GM12878 (cell line): ENCODE results near the gene OPCML. TPM values are rescaled to one million over a fixed set of nuclear protein-coding genes. Genes with fewer than 3 reads are reported as not detected.

Experiments used
- CREM ChIP-seq: IDR thresholded peaks from 2 replicates; pipeline ENCODE4 v1.6.1; 2014; ENCODE audit warnings: antibody characterized with exemption, low read depth
- EGR1 ChIP-seq, 2 experiments: IDR thresholded peaks; 1 replicate in 1 of 2; 2 replicates in 1 of 2; pipeline ENCODE4 v1.6.1; 2011 to 2012; ENCODE audit warnings: low read depth in 2 of 2, low read length in 2 of 2, borderline replicate concordance in 1 of 2, mild to moderate bottlenecking in 1 of 2, moderate library complexity in 1 of 2
- GABPA ChIP-seq: IDR thresholded peaks from 2 replicates; pipeline ENCODE4 v1.6.1; 2014; ENCODE audit warnings: antibody characterized with exemption, low read depth, mild to moderate bottlenecking, inconsistent platforms
- MLLT1 ChIP-seq: fragments of 450-650 bp; IDR thresholded peaks from 2 replicates; pipeline ENCODE4 v1.6.1; 2016; ENCODE audit warnings: mild to moderate bottlenecking
- MTA2 ChIP-seq: fragments of 450-650 bp; IDR thresholded peaks from 2 replicates; pipeline ENCODE4 v1.6.1; 2016; ENCODE audit warnings: low read depth, mild to moderate bottlenecking, moderate library complexity
- NFIC ChIP-seq: IDR thresholded peaks from 2 replicates; pipeline ENCODE4 v1.6.1; 2012; ENCODE audit warnings: low read depth, mild to moderate bottlenecking, inconsistent platforms, low read length, moderate library complexity
- SUPT20H ChIP-seq: IDR thresholded peaks from 2 replicates; pipeline ENCODE4 v1.6.1; 2011; ENCODE audit warnings: low read depth, mild to moderate bottlenecking, low read length, moderate library complexity, borderline replicate concordance; ENCODE audit not compliant: control insufficient read depth
- ZBTB4 ChIP-seq: fragments of 450-650 bp; formaldehyde crosslinking; IDR thresholded peaks from 2 replicates; pipeline ENCODE4 v1.4.0; 2022; ENCODE audit warnings: mild to moderate bottlenecking, moderate library complexity
- ZNF217 ChIP-seq: fragments of 450-650 bp; IDR thresholded peaks from 2 replicates; pipeline ENCODE4 v1.6.1; 2017; ENCODE audit warnings: antibody characterized with exemption, mild to moderate bottlenecking
- ZNF592 ChIP-seq: fragments of 450-650 bp; IDR thresholded peaks from 2 replicates; pipeline ENCODE4 v1.6.1; 2017; ENCODE audit warnings: mild to moderate bottlenecking, moderate library complexity
- polyA plus RNA-seq, 11 experiments: library from polyadenylated mRNA; depleted of rRNA in 4 of 11; unstranded in 6 of 11; stranded (reverse) in 5 of 11; fragments of >200 nt; fragmentation: Nextera tagmentation in 4 of 11; fragmentation: Illumina TruSeq in 1 of 11; extraction: Ambion mirVana in 4 of 11; extraction: Trizol in 1 of 11; gene quantifications; 1 replicate in 1 of 11; 2 replicates in 10 of 11; pipeline versions ENCODE4 v1.2.1 to v1.2.3, GENCODE V29; 2011 to 2016; ENCODE audit warnings: inconsistent platforms in 2 of 11, missing spikeins in 2 of 11, low read depth in 1 of 11
- total RNA-seq, 4 experiments: library from RNA; depleted of rRNA in 3 of 4; stranded (reverse); fragments of >200 nt in 3 of 4; fragmentation: Illumina TruSeq in 1 of 4; extraction: Trizol in 1 of 4; gene quantifications; 2 replicates each; pipeline versions ENCODE4 v1.2.1 to v1.2.3, GENCODE V29; 2013 to 2021

OPCML gene
- total and polyA plus RNA-seq, 10 of the 15 experiments (the other 5 are each of a cell fraction or from before 2014, with no cell fraction given), result 0.84 TPM; not detected in 9

- no peak for TF ChIP-seq ZBTB4 (CRISPR knock-in tag)
- no peak for TF ChIP-seq EGR1 (IDR thresholded peaks at IDR 0.05; ENCODE audit: borderline replicate concordance in 1 of 2, low read depth in 2 of 2, low read length in 2 of 2)
- no peak for TF ChIP-seq GABPA
- no peak for TF ChIP-seq SUPT20H
- no peak for TF ChIP-seq ZNF592
- TF ChIP-seq MLLT1, result no peak
- TF ChIP-seq NFIC, result no peak
- no peak for TF ChIP-seq MTA2
- TF ChIP-seq CREM, result no peak
- TF ChIP-seq ZNF217, result no peak
Measured at GRCh38 chr11:133366147-133366546, 166.2 kb downstream of the OPCML start (continued).
